H9 (cell line): ENCODE results near the gene DIP2C. TPM values are rescaled to one million over a fixed set of nuclear protein-coding genes. Genes with fewer than 3 reads are reported as not detected.

ENCODE experiments used
- DNase-seq: peaks from one replicate; pipeline ENCODE4 v3.0.0-alpha.2; 2017
- H2AFZ ChIP-seq: one replicate; pipeline ENCODE4 v1.6.1; 2013; ENCODE audit warnings: mild to moderate bottlenecking, low read length, control low read depth, moderate library complexity
- H2AK5ac ChIP-seq: 2 replicates; pipeline ENCODE4 v1.6.1; 2013; ENCODE audit warnings: low read length, control low read depth, mixed read lengths; ENCODE audit not compliant: insufficient read length
- H2BK120ac ChIP-seq: one replicate; pipeline ENCODE4 v1.6.1; 2013; ENCODE audit warnings: low read depth, mild to moderate bottlenecking, low read length, control low read depth, inconsistent platforms; ENCODE audit not compliant: poor library complexity, severe bottlenecking
- H2BK12ac ChIP-seq: 2 replicates; pipeline ENCODE4 v1.6.1; 2013; ENCODE audit warnings: low read length, control low read depth, mixed read lengths, low read depth; ENCODE audit not compliant: insufficient read length
- H2BK15ac ChIP-seq: 2 replicates; pipeline ENCODE4 v1.6.1; 2013; ENCODE audit warnings: low read depth, low read length, control low read depth
- H2BK20ac ChIP-seq: one replicate; pipeline ENCODE4 v1.6.1; 2013; ENCODE audit warnings: low read depth, mild to moderate bottlenecking, low read length, control low read depth, inconsistent platforms; ENCODE audit not compliant: poor library complexity, severe bottlenecking
- H2BK5ac ChIP-seq: 2 replicates; pipeline ENCODE4 v1.6.1; 2013; ENCODE audit warnings: low read length, control low read depth, mixed read lengths; ENCODE audit not compliant: insufficient read length
- H3K14ac ChIP-seq: 2 replicates; pipeline ENCODE4 v1.6.1; 2013; ENCODE audit warnings: low read length, control low read depth; ENCODE audit not compliant: insufficient read depth
- H3K18ac ChIP-seq: 2 replicates; pipeline ENCODE4 v1.6.1; 2013; ENCODE audit warnings: low read depth, mild to moderate bottlenecking, mixed read lengths, low read length, control low read depth; ENCODE audit not compliant: insufficient read length
- H3K23ac ChIP-seq: 2 replicates; pipeline ENCODE4 v1.6.1; 2013; ENCODE audit warnings: low read length, control low read depth, mixed read lengths, low read depth; ENCODE audit not compliant: insufficient read length
- H3K23me2 ChIP-seq: 2 replicates; pipeline ENCODE4 v1.6.1; 2013; ENCODE audit warnings: low read depth, mild to moderate bottlenecking, mixed read lengths, low read length, control low read depth; ENCODE audit not compliant: insufficient read length, poor library complexity, severe bottlenecking
- H3K27ac ChIP-seq: 2 replicates; pipeline ENCODE4 v1.5.1; 2013; ENCODE audit warnings: low read length, control low read depth, mixed read lengths, low read depth; ENCODE audit not compliant: insufficient read length
- H3K27me3 ChIP-seq: 2 replicates; pipeline ENCODE4 v1.6.1; 2013; ENCODE audit warnings: low read length, control low read depth, inconsistent platforms; ENCODE audit not compliant: insufficient read depth
- H3K4ac ChIP-seq: 2 replicates; pipeline ENCODE4 v1.6.1; 2013; ENCODE audit warnings: low read depth, mild to moderate bottlenecking, control low read depth, inconsistent platforms, low read length, moderate library complexity
- H3K4me1 ChIP-seq: 2 replicates; pipeline ENCODE4 v1.6.1; 2013; ENCODE audit warnings: low read length, control low read depth, inconsistent platforms; ENCODE audit not compliant: insufficient read depth
- H3K4me2 ChIP-seq: 2 replicates; pipeline ENCODE4 v1.6.1; 2013; ENCODE audit warnings: low read length, control low read depth, mixed read lengths; ENCODE audit not compliant: insufficient read length, insufficient read depth
- H3K56ac ChIP-seq: 2 replicates; pipeline ENCODE4 v1.6.1; 2013; ENCODE audit warnings: low read depth, mild to moderate bottlenecking, mixed read lengths, low read length, control low read depth; ENCODE audit not compliant: insufficient read length
- H3K79me1 ChIP-seq: 2 replicates; pipeline ENCODE4 v1.6.1; 2013; ENCODE audit warnings: low read depth, mild to moderate bottlenecking, moderate library complexity, low read length, control low read depth, inconsistent platforms; ENCODE audit not compliant: insufficient read depth, poor library complexity, severe bottlenecking
- H3K79me2 ChIP-seq: 2 replicates; pipeline ENCODE4 v1.6.1; 2013; ENCODE audit warnings: low read length, control low read depth, inconsistent platforms; ENCODE audit not compliant: insufficient read depth
- H3K9ac ChIP-seq: 2 replicates; pipeline ENCODE4 v1.6.1; 2013; ENCODE audit warnings: low read length, control low read depth, mixed read lengths; ENCODE audit not compliant: insufficient read length; ENCODE audit errors: extremely low read depth
- H3K9me3 ChIP-seq: one replicate; pipeline ENCODE4 v1.6.1; 2013; ENCODE audit warnings: low read depth, low read length, inconsistent platforms; ENCODE audit not compliant: control insufficient read depth
- H3T11ph ChIP-seq: one replicate; pipeline ENCODE4 v1.6.1; 2013; ENCODE audit warnings: mild to moderate bottlenecking, low read length, control low read depth, inconsistent platforms
- H4K20me1 ChIP-seq: one replicate; pipeline ENCODE4 v1.6.1; 2013; ENCODE audit not compliant: control insufficient read depth, insufficient read length, insufficient read depth
- H4K5ac ChIP-seq: 2 replicates; pipeline ENCODE4 v1.6.1; 2013; ENCODE audit warnings: low read depth, mild to moderate bottlenecking, mixed read lengths, low read length, control low read depth; ENCODE audit not compliant: insufficient read length
- H4K8ac ChIP-seq: replicated peaks from 2 replicates; pipeline ENCODE4 v1.6.1; 2013; ENCODE audit warnings: low read length, control low read depth, mixed read lengths, low read depth; ENCODE audit not compliant: insufficient read length
- H4K91ac ChIP-seq: 2 replicates; pipeline ENCODE4 v1.6.1; 2013; ENCODE audit warnings: low read depth, mild to moderate bottlenecking, moderate library complexity, mixed read lengths, low read length, control low read depth; ENCODE audit not compliant: insufficient read length
- H3K27ac Mint-ChIP-seq, 3 experiments: 2 replicates in 2 of 3; 3 replicates in 1 of 3; pipeline ENCODE4 v1.8.0; 2020 to 2021; ENCODE audit warnings: mixed read lengths in 3 of 3, mild to moderate bottlenecking in 1 of 3, moderate library complexity in 1 of 3
- H3K27me3 Mint-ChIP-seq: 2 replicates; pipeline ENCODE4 v1.8.0; 2021; ENCODE audit warnings: low read depth, mild to moderate bottlenecking, moderate library complexity, mixed read lengths
- H3K36me3 Mint-ChIP-seq, 3 experiments: 2 replicates in 2 of 3; 3 replicates in 1 of 3; pipeline ENCODE4 v1.8.0; 2020 to 2021; ENCODE audit warnings: low read depth in 3 of 3, mixed read lengths in 3 of 3; ENCODE audit not compliant: insufficient read depth in 1 of 3
- H3K4me1 Mint-ChIP-seq, 2 experiments: 2 replicates each; pipeline ENCODE4 v1.8.0; 2020; ENCODE audit warnings: mixed read lengths in 2 of 2
- H3K4me3 Mint-ChIP-seq, 2 experiments: 2 replicates in 1 of 2; 3 replicates in 1 of 2; pipeline ENCODE4 v1.8.0; 2020 to 2021; ENCODE audit warnings: mild to moderate bottlenecking in 2 of 2, mixed read lengths in 2 of 2, moderate library complexity in 1 of 2
- H3K9me3 Mint-ChIP-seq, 2 experiments: 2 replicates in 1 of 2; 3 replicates in 1 of 2; pipeline ENCODE4 v1.8.0; 2020; ENCODE audit warnings: mild to moderate bottlenecking in 2 of 2, mixed read lengths in 2 of 2, moderate library complexity in 1 of 2
- CTCF ChIP-seq: fragments of 200-600 bp; sonication (generic); conservative IDR thresholded peaks from 3 replicates; pipeline ENCODE4 v1.8.0; 2021; ENCODE audit warnings: antibody characterized with exemption, mild to moderate bottlenecking
- WGBS: extraction: QIAGEN DNeasy Blood & Tissue Kit; methylation state at CpG from one replicate; pipeline ENCODE4 v1.1.7; 2013; ENCODE audit warnings: missing lambda C conversion rate, low lambda C conversion rate, mixed read lengths; ENCODE audit not compliant: insufficient read length; ENCODE audit errors: extremely low coverage; 5-methylcytosine and 5-hydroxymethylcytosine counted together
- total RNA-seq: library from RNA; stranded (reverse); gene quantifications from 2 replicates; pipeline ENCODE4 v1.2.1, GENCODE V29; 2021

The DIP2C gene
- total RNA-seq, 1 experiment from 2014 or later: 7.9 TPM

GRCh38 chr10:650886-651615, 38.4 kb downstream of the DIP2C start:
- Histone ChIP-seq H4K5ac (no peak overlapping the region), H3K9ac (no peak overlapping the region), H3K14ac (no peak overlapping the region), H3K23me2 (no peaks in the 10 kb centered on the region), H3K9me3 (no peaks in the 10 kb centered on the region), H3K18ac (no peak overlapping the region), H3K4me2 (no peak overlapping the region), H2BK15ac (no peak overlapping the region), H2BK5ac (no peak overlapping the region), H3K4ac (no peak overlapping the region), H3T11ph (no peak overlapping the region), H3K23ac (no peak overlapping the region), H4K20me1 (peaks cover 3% of the 10 kb centered on the region), H2BK120ac (no peak overlapping the region), H2BK12ac (no peak overlapping the region), H3K27ac (no peak overlapping the region), H2AK5ac (no peak overlapping the region), H3K56ac (no peak overlapping the region), H4K8ac (no peak overlapping the region), H2AFZ (no peak overlapping the region), H3K4me1 (no peaks in the 10 kb centered on the region; the same call in 1 of the 2 replicates), H3K79me1 (no peaks in the 10 kb centered on the region), H3K27me3 (no peaks in the 10 kb centered on the region), H2BK20ac (no peak overlapping the region), H3K79me2 (peaks cover 2% of the 10 kb centered on the region; the same call in 1 of the 2 replicates), H4K91ac (no peak overlapping the region)
- Mint-ChIP-seq H3K36me3 (no peaks in the 10 kb centered on the region; a peak in 2 of 7 replicates), H3K9me3 (no peaks in the 10 kb centered on the region), H3K4me1 (peaks cover 15 to 16% of the 10 kb centered on the region in 2 experiments), H3K4me3 (no peak overlapping the region), H3K27ac (peak overlapping the region in 2 of 3 experiments; percentile 29 to 58; a peak in 4 of 7 replicates), H3K27me3 (no peaks in the 10 kb centered on the region)
- no peak for DNase-seq
- WGBS: no CpG with 5 or more reads among the region's 20 CpGs
- TF ChIP-seq CTCF: no peak
